T-cell (primary cell): ENCODE measurements around the gene FAT1. TPM values are rescaled to one million over a fixed set of nuclear protein-coding genes. Genes with fewer than 3 reads are reported as not detected.

Experiments used
- ATAC-seq, 4 experiments: fragments of 200-7000 bp in 3 of 4; fragments of 150-1000 bp in 1 of 4; cut with Tn5 transposase; replicated peaks in 1 of 4; 1 replicate in 3 of 4; 2 replicates in 1 of 4; pipeline ENCODE4 v1.10.0; 2021; ENCODE audit warnings: moderate library complexity in 3 of 4, mild to moderate bottlenecking in 2 of 4, moderate number of reproducible peaks in 1 of 4
- CTCF ChIA-PET, 2 donors: fragments of 300-600 bp; sonication (Branson Sonifier 250); formaldehyde crosslinking; loops; one replicate each; lab custom pipeline; 2022; ENCODE audit warnings: antibody characterized with exemption in 2 of 2; lab: Charles Lee
- POLR2A ChIA-PET, 2 donors: fragments of 300-600 bp; sonication (Branson Sonifier 250); formaldehyde crosslinking; loops; one replicate each; lab custom pipeline; 2022; ENCODE audit warnings: antibody characterized with exemption in 2 of 2; lab: Charles Lee
- DNase-seq, 35 experiments: peaks; one replicate each; pipeline versions ENCODE4 v3.0.0 to v3.0.0-alpha.2; 2013 to 2023
- H3K27ac ChIP-seq: one replicate; pipeline ENCODE4 v1.5.1; 2013; ENCODE audit warnings: low read length
- H3K27me3 ChIP-seq, 2 experiments: replicated peaks in 1 of 2; 1 replicate in 1 of 2; 2 replicates in 1 of 2; pipeline versions ENCODE4 v1.6.1 to v1.7.0; 2013; ENCODE audit warnings: low read length in 1 of 2, mixed read lengths in 1 of 2; ENCODE audit not compliant: control insufficient read depth in 2 of 2, insufficient read depth in 2 of 2; ENCODE audit errors: extremely low read depth in 1 of 2
- H3K36me3 ChIP-seq, 2 donors: 1 replicate in 1 of 2; 2 replicates in 1 of 2; pipeline versions ENCODE4 v1.6.1 to v1.7.0; 2013; ENCODE audit warnings: low read length in 1 of 2; ENCODE audit not compliant: control insufficient read depth in 2 of 2, insufficient read depth in 1 of 2; ENCODE audit errors: extremely low read depth in 1 of 2
- H3K4me1 ChIP-seq, 2 experiments: 1 replicate in 1 of 2; 2 replicates in 1 of 2; pipeline versions ENCODE4 v1.6.1 to v1.7.0; 2013; ENCODE audit warnings: low read length in 2 of 2, mixed read lengths in 1 of 2; ENCODE audit not compliant: insufficient read depth in 2 of 2, control insufficient read depth in 1 of 2; ENCODE audit errors: extremely low read depth in 1 of 2
- H3K4me3 ChIP-seq, 2 donors: 1 replicate in 1 of 2; 2 replicates in 1 of 2; pipeline versions ENCODE4 v1.5.1 to v1.7.0; 2013; ENCODE audit warnings: mild to moderate bottlenecking in 2 of 2, low read length in 1 of 2, moderate library complexity in 1 of 2; ENCODE audit not compliant: control insufficient read depth in 1 of 2; ENCODE audit errors: extremely low read depth in 1 of 2
- H3K9me3 ChIP-seq: 2 replicates; pipeline ENCODE4 v1.7.0; 2013
- H3K27ac Mint-ChIP-seq, 2 donors: one replicate each; pipeline ENCODE4 v1.8.0; 2020 to 2021; ENCODE audit warnings: mild to moderate bottlenecking in 2 of 2, mixed read lengths in 2 of 2
- H3K27me3 Mint-ChIP-seq, 2 donors: one replicate each; pipeline ENCODE4 v1.8.0; 2021 to 2022; ENCODE audit warnings: mixed read lengths in 2 of 2
- H3K36me3 Mint-ChIP-seq: one replicate; pipeline ENCODE4 v1.8.0; 2021; ENCODE audit warnings: mixed read lengths
- H3K4me1 Mint-ChIP-seq, 3 donors: one replicate each; pipeline ENCODE4 v1.8.0; 2020 to 2022; ENCODE audit warnings: mixed read lengths in 3 of 3, mild to moderate bottlenecking in 1 of 3
- H3K4me3 Mint-ChIP-seq, 3 donors: one replicate each; pipeline ENCODE4 v1.8.0; 2020 to 2022; ENCODE audit warnings: mild to moderate bottlenecking in 3 of 3, mixed read lengths in 3 of 3, moderate library complexity in 3 of 3
- H3K9me3 Mint-ChIP-seq, 3 donors: one replicate each; pipeline ENCODE4 v1.8.0; 2020 to 2022; ENCODE audit warnings: mixed read lengths in 3 of 3
- WGBS: methylation state at CpG from one replicate; pipeline ENCODE4 v1.1.5; 2013; ENCODE audit warnings: missing lambda C conversion rate; ENCODE audit not compliant: insufficient coverage; 5-methylcytosine and 5-hydroxymethylcytosine counted together
- total RNA-seq, 35 experiments: library from RNA in 6 of 35; stranded (reverse) in 6 of 35; fragments of 120-200 nt in 1 of 35; gene quantifications; one replicate each; pipeline versions ENCODE4 v1.2.1 to v1.2.4 and lab custom pipeline; 2013 to 2026

Gene FAT1
- total RNA-seq, 5 donors from 2014 or later (not counting 1 experiment from before 2014, with no cell fraction given) = 1.0 to 1.5 (median 1.5) TPM; not detected in 2

DNA sequence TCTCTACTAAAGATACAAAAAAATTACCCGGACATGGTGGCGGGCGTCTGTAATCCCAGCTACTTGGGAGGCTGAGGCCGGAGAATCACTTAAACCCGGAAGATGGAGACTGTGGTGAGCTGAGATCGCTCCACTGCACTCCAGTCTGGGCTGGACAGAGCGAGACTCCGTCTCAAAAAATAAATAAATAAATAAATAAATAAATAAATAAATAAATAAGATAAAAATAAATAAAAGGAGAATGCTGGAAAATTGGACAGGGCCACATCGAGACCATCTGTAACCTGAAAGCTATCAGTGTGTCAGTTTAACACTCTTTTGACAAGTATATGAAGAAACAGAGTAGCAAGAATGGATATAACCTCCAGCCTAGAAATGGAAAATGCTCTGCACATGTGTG is 15.7 kb upstream of the FAT1 start:
- no peaks in the 10 kb centered on the region for H3K4me1 ChIP-seq
- H3K27ac Mint-ChIP-seq = no peak overlapping the region
- ChIA-PET CTCF (no interaction called here), POLR2A (no interaction called here)
- H3K36me3 ChIP-seq = no peaks in the 10 kb centered on the region
- peaks cover 0 to 11% (median 2%) of the 10 kb centered on the region in 3 donors for H3K9me3 Mint-ChIP-seq
- H3K4me1 Mint-ChIP-seq = no peaks in the 10 kb centered on the region
- DNase-seq (no peak), ATAC-seq (no peak)
- H3K4me3 ChIP-seq = no peak overlapping the region
- H3K36me3 Mint-ChIP-seq = no peaks in the 10 kb centered on the region
- no peaks in the 10 kb centered on the region for H3K9me3 ChIP-seq
- H3K27ac ChIP-seq = no peak overlapping the region
- H3K27me3 Mint-ChIP-seq = no peaks in the 10 kb centered on the region
- H3K27me3 ChIP-seq = no peaks in the 10 kb centered on the region
- no CpG with 5 or more reads among the region's 9 CpGs for WGBS
- H3K4me3 Mint-ChIP-seq = no peak overlapping the region

DNA sequence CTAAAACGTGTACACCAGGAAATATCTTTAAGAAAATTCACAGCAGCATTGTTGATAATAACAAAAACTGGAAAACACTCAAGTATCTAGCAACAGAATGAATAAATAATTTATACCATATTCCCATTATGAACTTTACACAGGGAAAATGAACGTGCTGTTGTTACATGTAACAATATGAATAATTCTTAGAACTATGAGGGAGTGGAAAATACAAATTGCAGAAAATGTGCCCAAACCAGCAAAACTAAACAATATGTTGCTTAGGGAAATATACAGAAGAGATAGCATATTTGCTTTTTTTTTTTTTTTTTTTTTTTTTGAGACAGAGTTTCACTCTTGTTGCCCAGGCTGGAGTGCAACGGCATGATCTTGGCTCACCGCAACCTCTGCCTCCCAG is 14.8 kb upstream of the FAT1 start:
- H3K36me3 ChIP-seq = no peaks in the 10 kb centered on the region
- no CpG with 5 or more reads among the region's 4 CpGs for WGBS
- no peaks in the 10 kb centered on the region for H3K36me3 Mint-ChIP-seq
- no peak overlapping the region for H3K27ac ChIP-seq
- no peak for ATAC-seq
- H3K9me3 ChIP-seq = no peaks in the 10 kb centered on the region
- DNase-seq = no peak
- no peak overlapping the region for H3K4me3 Mint-ChIP-seq
- no peaks in the 10 kb centered on the region for H3K27me3 ChIP-seq
- H3K4me1 ChIP-seq = no peaks in the 10 kb centered on the region
- H3K4me1 Mint-ChIP-seq = no peaks in the 10 kb centered on the region
- POLR2A ChIA-PET = no interaction called here
- H3K9me3 Mint-ChIP-seq = peaks cover 0 to 11% (median 2%) of the 10 kb centered on the region in 3 donors
- H3K27me3 Mint-ChIP-seq = no peaks in the 10 kb centered on the region
- CTCF ChIA-PET = no interaction called here
- no peak overlapping the region for H3K27ac Mint-ChIP-seq
- no peak overlapping the region for H3K4me3 ChIP-seq

DNA sequence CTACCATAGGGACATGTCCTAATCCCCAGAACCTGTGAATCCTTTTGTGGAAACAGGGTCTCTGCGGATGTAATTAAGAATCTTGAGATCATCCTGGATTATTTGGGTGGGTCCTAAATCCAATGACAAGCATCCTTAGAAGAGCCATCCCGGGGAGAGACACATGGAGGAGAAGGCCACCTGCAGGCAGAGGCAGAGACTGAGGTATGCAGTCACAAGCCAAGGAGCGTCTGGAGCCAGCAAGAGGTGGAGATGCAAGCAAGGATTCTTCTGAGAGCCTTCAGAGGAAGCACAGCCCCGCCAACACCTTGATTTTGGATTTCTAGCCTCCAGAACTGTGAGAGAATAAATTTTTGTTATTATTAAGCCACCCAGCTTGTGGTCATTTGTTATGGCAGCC is 13.8 kb upstream of the FAT1 start:
- Mint-ChIP-seq H3K4me1 (no peaks in the 10 kb centered on the region), H3K27ac (no peak overlapping the region), H3K9me3 (peaks cover 2 to 11% (median 5%) of the 10 kb centered on the region in 3 donors), H3K27me3 (no peaks in the 10 kb centered on the region), H3K36me3 (no peaks in the 10 kb centered on the region), H3K4me3 (no peak overlapping the region)
- Histone ChIP-seq H3K27me3 (no peaks in the 10 kb centered on the region), H3K4me3 (no peak overlapping the region), H3K27ac (no peak overlapping the region), H3K9me3 (no peaks in the 10 kb centered on the region), H3K4me1 (no peaks in the 10 kb centered on the region), H3K36me3 (no peaks in the 10 kb centered on the region)
- 84% methylated on average over 3 of the region's 4 CpGs for WGBS
- POLR2A ChIA-PET = no interaction called here
- CTCF ChIA-PET = no interaction called here
- DNase-seq (no peak), ATAC-seq (no peak)

DNA sequence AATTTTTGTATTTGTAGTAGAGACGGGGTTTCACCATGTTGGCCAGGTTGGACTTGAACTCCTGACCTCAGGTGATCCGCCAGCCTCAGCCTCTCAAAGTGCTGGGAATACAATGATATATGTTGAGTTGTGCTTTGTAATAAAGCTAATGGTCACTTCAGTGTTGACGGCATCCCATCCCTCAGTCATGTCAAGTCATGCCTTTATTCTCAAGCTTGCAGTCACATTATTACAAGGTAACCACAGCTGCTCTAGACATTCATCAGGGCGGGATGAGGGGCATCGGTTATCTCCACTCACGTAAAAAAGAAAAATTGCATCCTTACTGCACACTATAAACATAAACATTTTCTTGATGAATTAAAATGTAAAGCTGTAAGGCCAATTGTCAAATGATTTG is 12.8 kb upstream of the FAT1 start:
- peaks cover 2 to 11% (median 6%) of the 10 kb centered on the region in 3 donors for H3K9me3 Mint-ChIP-seq
- no peaks in the 10 kb centered on the region for H3K36me3 ChIP-seq
- H3K4me3 Mint-ChIP-seq = no peak overlapping the region
- CTCF ChIA-PET = no interaction called here
- ATAC-seq = no peak
- WGBS = 100% methylated on average over 1 of the region's 6 CpGs
- H3K4me3 ChIP-seq = no peak overlapping the region
- H3K27me3 Mint-ChIP-seq = no peaks in the 10 kb centered on the region
- H3K27ac Mint-ChIP-seq = no peak overlapping the region
- no peak for DNase-seq
- no peaks in the 10 kb centered on the region for H3K4me1 Mint-ChIP-seq
- POLR2A ChIA-PET = no interaction called here
- H3K9me3 ChIP-seq = no peaks in the 10 kb centered on the region
- H3K4me1 ChIP-seq = no peaks in the 10 kb centered on the region
- H3K27ac ChIP-seq = no peak overlapping the region
- H3K27me3 ChIP-seq = no peaks in the 10 kb centered on the region
- no peaks in the 10 kb centered on the region for H3K36me3 Mint-ChIP-seq

DNA sequence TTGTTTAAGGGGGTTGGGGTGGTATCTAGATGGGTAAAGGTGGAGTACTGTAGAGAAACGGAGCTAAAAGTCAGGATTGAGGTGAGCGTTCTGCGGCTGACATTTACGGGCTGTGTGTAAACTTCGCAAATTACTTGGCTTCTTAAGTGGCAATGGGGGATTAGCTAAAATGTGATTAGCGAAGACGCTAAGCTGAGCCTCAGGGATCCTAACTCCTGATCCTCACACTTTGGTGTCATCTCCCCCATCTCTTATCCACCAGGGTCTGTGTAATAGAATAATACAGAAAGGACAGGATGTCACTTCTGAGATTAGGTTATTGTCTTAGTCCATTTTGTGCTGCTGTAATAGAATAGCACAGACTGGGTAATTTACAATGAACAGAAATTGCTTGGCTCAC is 10.6 kb upstream of the FAT1 start:
- Histone ChIP-seq H3K9me3 (no peaks in the 10 kb centered on the region), H3K4me3 (no peak overlapping the region), H3K4me1 (no peaks in the 10 kb centered on the region), H3K27me3 (peaks cover 0 to 1% of the 10 kb centered on the region in 2 experiments), H3K27ac (no peak overlapping the region), H3K36me3 (no peaks in the 10 kb centered on the region)
- H3K27ac Mint-ChIP-seq = no peak overlapping the region
- CTCF ChIA-PET = no interaction called here
- H3K9me3 Mint-ChIP-seq = peaks cover 2 to 6% (median 3%) of the 10 kb centered on the region in 3 donors
- no peaks in the 10 kb centered on the region for H3K4me1 Mint-ChIP-seq
- no peak for DNase-seq
- 83% methylated on average over 4 of the region's 7 CpGs for WGBS
- POLR2A ChIA-PET = no interaction called here
- peaks cover under 1 to 2% of the 10 kb centered on the region in 2 donors for H3K27me3 Mint-ChIP-seq
- ATAC-seq = no peak
- no peak overlapping the region for H3K4me3 Mint-ChIP-seq
- H3K36me3 Mint-ChIP-seq = no peaks in the 10 kb centered on the region

DNA sequence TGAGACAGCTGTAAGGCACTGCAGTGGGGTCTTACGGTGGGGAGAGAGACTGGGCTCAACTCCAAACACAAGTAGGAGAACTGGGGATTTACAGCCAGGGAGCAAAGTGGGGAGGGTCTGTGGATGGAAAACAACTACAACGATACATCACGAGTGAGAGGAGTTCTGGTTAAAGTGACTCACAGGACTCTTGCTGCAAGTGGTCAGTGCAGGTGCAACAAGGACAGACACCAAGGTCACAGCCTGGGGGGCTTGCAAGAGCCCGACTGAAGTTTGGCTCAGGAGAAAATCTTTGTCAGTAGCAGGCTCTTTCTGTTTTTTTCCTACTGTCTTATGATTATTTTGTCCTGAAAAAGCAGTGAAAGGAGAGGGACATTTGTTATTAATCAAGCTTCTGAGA is 10.1 kb upstream of the FAT1 start:
- Mint-ChIP-seq H3K4me1 (no peaks in the 10 kb centered on the region), H3K4me3 (no peak overlapping the region), H3K36me3 (no peaks in the 10 kb centered on the region), H3K27me3 (peaks cover 5 to 6% of the 10 kb centered on the region in 2 donors), H3K27ac (no peak overlapping the region), H3K9me3 (peaks cover 2 to 6% (median 3%) of the 10 kb centered on the region in 3 donors)
- H3K27ac ChIP-seq = no peak overlapping the region
- H3K9me3 ChIP-seq = no peaks in the 10 kb centered on the region
- POLR2A ChIA-PET = no interaction called here
- peaks cover 0 to 3% of the 10 kb centered on the region in 2 experiments for H3K27me3 ChIP-seq
- CTCF ChIA-PET = no interaction called here
- H3K4me1 ChIP-seq = no peaks in the 10 kb centered on the region
- H3K4me3 ChIP-seq = no peak overlapping the region
- DNase-seq = no peak
- ATAC-seq = no peak
- 85% methylated on average over 3 of the region's 4 CpGs for WGBS
- H3K36me3 ChIP-seq = no peaks in the 10 kb centered on the region

DNA sequence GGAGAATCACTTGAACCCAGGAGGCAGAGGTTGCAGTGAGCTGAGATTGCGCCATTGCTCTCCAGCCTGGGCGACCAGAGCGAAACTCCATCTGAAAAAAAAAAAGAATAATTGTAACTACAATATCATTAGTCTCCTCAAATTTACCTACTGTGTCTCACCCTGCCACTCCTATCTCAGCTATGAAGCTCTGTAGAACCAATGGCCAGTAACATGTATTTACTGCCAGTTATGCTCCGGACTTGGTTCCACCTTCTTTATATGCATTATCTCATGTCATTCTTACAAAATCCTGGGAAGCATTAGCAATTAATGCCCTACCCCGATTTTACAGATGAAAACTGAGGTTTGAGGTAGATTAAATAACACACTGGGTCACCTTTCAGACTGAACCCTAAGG is 7.0 kb upstream of the FAT1 start:
- ATAC-seq (no peak), DNase-seq (no peak)
- Histone ChIP-seq H3K27me3 (peaks cover 12 to 21% of the 10 kb centered on the region in 2 experiments), H3K4me1 (peaks cover 0 to 3% of the 10 kb centered on the region in 2 experiments), H3K9me3 (no peaks in the 10 kb centered on the region), H3K4me3 (no peak overlapping the region), H3K27ac (no peak overlapping the region), H3K36me3 (no peaks in the 10 kb centered on the region)
- Mint-ChIP-seq H3K27me3 (peaks cover 22 to 29% of the 10 kb centered on the region in 2 donors), H3K36me3 (no peaks in the 10 kb centered on the region), H3K9me3 (peaks cover 0 to 6% (median 0%) of the 10 kb centered on the region in 3 donors), H3K4me1 (peaks cover 0 to 11% (median 9%) of the 10 kb centered on the region in 3 donors), H3K4me3 (no peak overlapping the region), H3K27ac (no peak overlapping the region)
- WGBS = 80% methylated on average over 1 of the region's 5 CpGs
- POLR2A ChIA-PET = no interaction called here
- CTCF ChIA-PET = no interaction called here
